BJ (cell line): Measurements from ENCODE around the gene VTI1B. TPM values are rescaled to one million over a fixed set of nuclear protein-coding genes. Genes with fewer than 3 reads are reported as not detected.

ENCODE experiments used
- CTCF ChIA-PET: fragments of 350-600 bp; formaldehyde crosslinking; extraction: SDS; loops from one replicate; lab custom pipeline; 2021; ENCODE audit warnings: antibody characterized with exemption, inconsistent platforms; lab: Yijun Ruan, JAX
- POLR2A ChIA-PET: fragments of 300-600 bp; sonication (Branson Sonifier 250); formaldehyde crosslinking; extraction: SDS; loops from one replicate; lab custom pipeline; 2021; ENCODE audit warnings: antibody characterized with exemption; lab: Charles Lee
- DNase-seq: peaks from one replicate; pipeline ENCODE4 v3.0.0-alpha.2; 2011; ENCODE audit warnings: low read depth
- H3K27me3 ChIP-seq: 2 replicates; pipeline ENCODE4 v1.6.0; 2011; ENCODE audit warnings: low read length; ENCODE audit not compliant: control insufficient read depth, insufficient read depth
- H3K36me3 ChIP-seq: 2 replicates; pipeline ENCODE4 v1.5.1; 2011; ENCODE audit warnings: low read length; ENCODE audit not compliant: control insufficient read depth, insufficient read depth
- H3K4me3 ChIP-seq: 2 replicates; pipeline ENCODE4 v1.5.1; 2011; ENCODE audit warnings: low read depth, mild to moderate bottlenecking, control low read depth, low read length
- polyA plus RNA-seq: library from polyadenylated mRNA; depleted of rRNA; stranded (reverse); fragments of >200 nt; gene quantifications from 2 replicates; pipeline ENCODE4 v1.2.3, GENCODE V29; 2011
- TF ChIP-seq, protein P1 (sequence below): IDR thresholded peaks from 2 replicates; pipeline ENCODE4 v1.5.1; 2011; ENCODE audit warnings: low read depth, mild to moderate bottlenecking, control low read depth, inconsistent platforms, low read length, moderate library complexity; ENCODE audit not compliant: insufficient read depth

VTI1B gene
- polyA plus RNA-seq, 1 experiment = 66.2 TPM

DNA sequence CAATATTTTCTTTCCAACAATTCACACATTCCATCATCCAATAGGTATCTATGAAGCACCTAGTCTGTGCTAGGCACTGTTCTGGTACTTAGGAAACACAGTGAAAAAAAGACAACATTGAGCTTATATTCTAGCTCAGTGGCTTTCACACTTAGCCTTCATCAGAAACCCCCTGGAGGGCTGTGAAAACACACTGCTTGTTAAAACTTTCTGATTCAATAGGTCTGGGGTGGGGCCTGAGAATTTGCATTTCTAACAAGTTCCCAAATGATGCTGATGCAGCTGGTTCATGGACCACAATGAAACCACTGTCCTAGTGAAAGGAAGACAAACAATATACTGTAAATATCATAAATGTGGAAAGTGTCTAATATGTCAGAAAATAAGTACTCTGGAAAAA, 5.9 kb downstream of the VTI1B start:
- ChIA-PET CTCF (interaction anchor here (1.1 to 8.1 kb wide), 4 partner anchors 36 to 84 kb away, joined by 3 to 105 read pairs (median 4); partner anchors contain the start of gene ARG2), POLR2A (no interaction called here)
- Histone ChIP-seq H3K27me3 (no peaks in the 10 kb centered on the region), H3K36me3 (no peaks in the 10 kb centered on the region), H3K4me3 (no peak overlapping the region)
- DNase-seq = no peak
- TF ChIP-seq, protein P1, sequence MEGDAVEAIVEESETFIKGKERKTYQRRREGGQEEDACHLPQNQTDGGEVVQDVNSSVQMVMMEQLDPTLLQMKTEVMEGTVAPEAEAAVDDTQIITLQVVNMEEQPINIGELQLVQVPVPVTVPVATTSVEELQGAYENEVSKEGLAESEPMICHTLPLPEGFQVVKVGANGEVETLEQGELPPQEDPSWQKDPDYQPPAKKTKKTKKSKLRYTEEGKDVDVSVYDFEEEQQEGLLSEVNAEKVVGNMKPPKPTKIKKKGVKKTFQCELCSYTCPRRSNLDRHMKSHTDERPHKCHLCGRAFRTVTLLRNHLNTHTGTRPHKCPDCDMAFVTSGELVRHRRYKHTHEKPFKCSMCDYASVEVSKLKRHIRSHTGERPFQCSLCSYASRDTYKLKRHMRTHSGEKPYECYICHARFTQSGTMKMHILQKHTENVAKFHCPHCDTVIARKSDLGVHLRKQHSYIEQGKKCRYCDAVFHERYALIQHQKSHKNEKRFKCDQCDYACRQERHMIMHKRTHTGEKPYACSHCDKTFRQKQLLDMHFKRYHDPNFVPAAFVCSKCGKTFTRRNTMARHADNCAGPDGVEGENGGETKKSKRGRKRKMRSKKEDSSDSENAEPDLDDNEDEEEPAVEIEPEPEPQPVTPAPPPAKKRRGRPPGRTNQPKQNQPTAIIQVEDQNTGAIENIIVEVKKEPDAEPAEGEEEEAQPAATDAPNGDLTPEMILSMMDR = no peak

DNA sequence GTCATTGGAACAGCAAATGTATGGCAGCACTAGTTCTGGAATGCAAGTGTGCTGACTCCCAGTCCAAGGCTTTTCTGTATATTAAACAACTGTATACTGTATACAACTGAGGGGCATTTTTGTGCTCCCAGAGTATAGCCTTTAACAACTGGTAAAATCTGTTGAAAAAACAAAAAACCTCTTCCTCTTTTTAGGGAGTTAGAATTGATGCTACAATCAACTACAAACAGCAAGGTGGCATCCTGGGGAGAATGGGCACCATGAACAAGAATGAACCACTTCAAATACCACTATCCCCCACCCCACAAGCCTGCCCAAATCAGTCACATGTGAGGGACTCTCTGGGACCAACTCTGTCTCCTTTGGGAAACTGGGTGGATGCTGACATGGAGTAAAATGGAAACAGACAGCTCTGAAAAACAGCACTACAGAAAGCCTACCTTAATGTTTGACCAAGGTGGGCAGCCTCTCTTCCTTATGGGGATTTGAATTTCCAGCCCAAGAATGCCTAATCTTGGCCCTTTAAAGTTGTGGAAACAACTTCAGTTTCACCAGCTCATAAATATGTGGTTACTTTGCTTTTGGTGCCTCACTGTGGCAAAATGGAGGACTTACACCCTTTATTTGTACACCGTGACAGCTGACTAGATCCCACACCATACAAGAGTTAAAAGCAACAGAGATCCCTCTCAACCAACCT, 7.5 kb downstream of the VTI1B start:
- TF ChIP-seq, protein P1 = peak; percentile 65
- DNase-seq = no peak
- H3K36me3 ChIP-seq = no peaks in the 10 kb centered on the region
- no peaks in the 10 kb centered on the region for H3K27me3 ChIP-seq
- POLR2A ChIA-PET = interaction anchor here (0.6 kb wide), 1 partner anchor 84 kb away, joined by 3 read pairs; no protein-coding TSS in a partner anchor
- no peak overlapping the region for H3K4me3 ChIP-seq
- CTCF ChIA-PET = interaction anchor here (0.6 to 8.1 kb wide), 21 partner anchors 8 to 241 kb away, joined by 3 to 105 read pairs (median 6); partner anchors contain the start of genes ARG2, PIGH and RDH12

DNA sequence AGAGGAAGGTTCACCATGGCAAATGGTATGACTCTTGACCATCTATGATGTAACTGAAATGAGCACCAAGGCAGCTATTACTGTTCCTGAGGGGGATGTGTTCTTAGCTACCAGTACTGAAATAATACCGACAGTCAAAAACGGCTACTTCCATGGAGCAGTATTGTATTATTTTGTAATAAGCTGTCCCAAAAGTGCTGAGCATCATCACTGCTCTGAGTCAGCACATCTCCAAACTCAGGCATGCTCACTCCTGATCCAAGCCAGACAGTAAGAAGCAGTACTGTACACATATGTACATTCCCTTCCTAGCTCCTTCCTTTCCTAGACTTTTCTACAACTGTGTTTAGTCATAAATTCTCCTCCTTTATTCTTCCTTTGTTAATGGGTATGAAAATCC, 8.6 kb downstream of the VTI1B start:
- no peak for DNase-seq
- Histone ChIP-seq H3K36me3 (no peaks in the 10 kb centered on the region), H3K27me3 (no peaks in the 10 kb centered on the region), H3K4me3 (no peak overlapping the region)
- CTCF ChIA-PET = interaction anchor here (0.6 to 8.1 kb wide), 16 partner anchors 9 to 239 kb away, joined by 3 to 105 read pairs (median 6); partner anchors contain the start of genes ARG2 and RDH12
- POLR2A ChIA-PET = interaction anchor here (0.5 kb wide), 1 partner anchor 211 kb away, joined by 5 read pairs; no protein-coding TSS in a partner anchor
- TF ChIP-seq, protein P1 = no peak

DNA sequence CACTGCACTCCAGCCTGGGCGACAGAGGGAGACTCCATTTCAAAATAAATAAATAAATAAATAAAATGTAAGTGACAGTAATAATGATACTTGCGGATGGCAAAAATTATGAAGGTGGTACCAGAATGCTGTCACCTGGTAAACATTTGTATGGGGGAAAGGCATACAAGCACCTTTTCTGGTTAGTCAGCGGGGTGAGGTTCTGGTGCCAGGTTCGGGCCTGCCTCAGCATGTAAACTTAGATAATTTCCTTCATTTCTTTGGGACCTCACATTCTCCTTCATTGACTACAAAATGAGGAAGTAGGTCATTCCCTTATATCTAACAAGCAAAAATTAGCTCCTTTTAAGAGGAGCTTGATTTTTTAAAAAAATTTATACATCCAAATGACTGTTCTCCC, 10.8 kb downstream of the VTI1B start:
- no peak for DNase-seq
- ChIA-PET POLR2A (no interaction called here), CTCF (interaction anchor here (1.0 to 8.1 kb wide), 4 partner anchors 41 to 79 kb away, joined by 3 to 105 read pairs (median 5); partner anchors contain the start of genes ARG2 and PIGH)
- peaks cover 2% of the 10 kb centered on the region; the same call in 1 of the 2 replicates for H3K36me3 ChIP-seq
- TF ChIP-seq, protein P1 = no peak
- H3K27me3 ChIP-seq = no peaks in the 10 kb centered on the region
- H3K4me3 ChIP-seq = no peak overlapping the region

DNA sequence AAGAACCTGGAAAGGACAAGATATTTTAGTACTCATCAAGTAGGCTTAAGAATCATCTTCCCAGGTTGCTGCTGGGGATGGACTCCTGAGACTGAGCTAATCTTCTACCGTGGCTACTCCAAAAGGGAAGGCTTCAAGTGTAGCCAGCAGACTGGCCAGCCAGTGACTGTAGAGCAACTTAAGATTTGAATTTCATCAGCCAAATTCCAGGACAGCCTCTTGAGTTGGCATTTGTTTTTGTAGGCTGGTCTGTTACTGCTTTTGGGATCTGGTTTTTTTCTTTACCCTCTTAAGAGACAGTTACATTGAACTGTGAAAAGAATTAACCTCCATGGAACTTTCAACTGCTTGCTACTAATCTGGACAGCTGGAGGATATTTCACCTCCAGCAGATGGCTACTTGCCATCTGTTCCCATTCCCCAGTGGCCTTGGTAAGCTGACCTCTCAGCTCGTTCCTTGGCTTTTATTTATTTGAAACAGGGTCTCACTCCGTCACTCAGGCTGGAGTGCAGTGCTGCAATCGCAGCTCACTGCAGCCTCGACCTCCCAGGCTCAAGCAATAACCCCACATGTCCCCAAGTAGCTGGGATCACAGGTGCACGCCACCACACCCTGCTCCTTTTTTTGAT, 20.7 kb downstream of the VTI1B start:
- H3K36me3 ChIP-seq = peaks cover 17% of the 10 kb centered on the region
- no peaks in the 10 kb centered on the region for H3K27me3 ChIP-seq
- POLR2A ChIA-PET = no interaction called here
- TF ChIP-seq, protein P1 = no peak
- CTCF ChIA-PET = interaction anchor here (0.9 to 2.5 kb wide), 8 partner anchors 10 to 226 kb away, joined by 3 to 8 read pairs (median 4); partner anchors contain the start of gene ARG2
- H3K4me3 ChIP-seq = no peak overlapping the region
- DNase-seq = no peak
